HG02970 (cell line): ENCODE measurements around the gene INPP5B.

Experiments
- ATAC-seq: cut with Tn5 transposase; IDR thresholded peaks from one replicate; pipeline ENCODE4 v1.9.1; 2021; ENCODE audit warnings: mild to moderate bottlenecking, moderate library complexity, moderate number of reproducible peaks; ENCODE audit not compliant: unreplicated experiment, low FRiP score

The INPP5B gene

GRCh38 chr1:37879865-37880264 lies 67.0 kb downstream of the INPP5B start:
- no peak for ATAC-seq

GRCh38 chr1:37878071-37878470 lies 68.8 kb downstream of the INPP5B start:
- ATAC-seq: no peak

- ATAC-seq: no peak
Observed at GRCh38 chr1:37875833-37876232, 71.0 kb downstream of the INPP5B start.

GRCh38 chr1:37872692-37873091 lies 74.2 kb downstream of the INPP5B start:
- no peak for ATAC-seq

- no peak for ATAC-seq
Observed at GRCh38 chr1:37868466-37868865, 78.4 kb downstream of the INPP5B start.

GRCh38 chr1:37867784-37868183 lies 79.1 kb downstream of the INPP5B start:
- ATAC-seq: no peak

GRCh38 chr1:37866491-37866890 lies 80.4 kb downstream of the INPP5B start:
- no peak for ATAC-seq

GRCh38 chr1:37865348-37866120 lies 81.3 kb downstream of the INPP5B start:
- ATAC-seq: no peak

- no peak for ATAC-seq
Observed at GRCh38 chr1:37862330-37862729, 84.5 kb downstream of the INPP5B start.

GRCh38 chr1:37861151-37861550 lies 85.7 kb downstream of the INPP5B start:
- no peak for ATAC-seq

- no peak for ATAC-seq
Observed at GRCh38 chr1:37860346-37860666, 86.5 kb downstream of the INPP5B start.

GRCh38 chr1:37859507-37860345 lies 87.1 kb downstream of the INPP5B start, which contains the start of gene MTF1:
Gene MTF1, minus strand, starts transcription at chr1:37859592. Its CDS starts 1,934 bp downstream, at chr1:37857658.
- ATAC-seq: peak; percentile 86

- no peak for ATAC-seq
Observed at GRCh38 chr1:37858931-37859506, 87.8 kb downstream of the INPP5B start.

GRCh38 chr1:37854406-37854805 lies 92.4 kb downstream of the INPP5B start:
- ATAC-seq: no peak

GRCh38 chr1:37853157-37853556 lies 93.7 kb downstream of the INPP5B start:
- no peak for ATAC-seq

- ATAC-seq: no peak
Observed at GRCh38 chr1:37851782-37852210, 95.1 kb downstream of the INPP5B start.

GRCh38 chr1:37851262-37851661 lies 95.6 kb downstream of the INPP5B start:
- no peak for ATAC-seq

GRCh38 chr1:37850352-37850955 lies 96.4 kb downstream of the INPP5B start:
- no peak for ATAC-seq

GRCh38 chr1:37849480-37849879 lies 97.4 kb downstream of the INPP5B start:
- no peak for ATAC-seq

GRCh38 chr1:37846647-37847339 lies 100.1 kb downstream of the INPP5B start:
- ATAC-seq: no peak
